Hematopoietic multipotent progenitor cell treated with erythropoietin and hydrocortisone succinate and interleukin-3 and kit ligand, for 6 days (in vitro differentiated cells): ENCODE data around the gene PCNX1.
"Not testable (repeated sequence)": the region's sequence is repeated elsewhere in the genome, so short reads cannot be mapped to it uniquely, and the experiment has no call there.

Source experiments
- DNase-seq: peaks from one replicate; pipeline ENCODE4 v3.0.0-alpha.2; 2015

Gene PCNX1

DNA sequence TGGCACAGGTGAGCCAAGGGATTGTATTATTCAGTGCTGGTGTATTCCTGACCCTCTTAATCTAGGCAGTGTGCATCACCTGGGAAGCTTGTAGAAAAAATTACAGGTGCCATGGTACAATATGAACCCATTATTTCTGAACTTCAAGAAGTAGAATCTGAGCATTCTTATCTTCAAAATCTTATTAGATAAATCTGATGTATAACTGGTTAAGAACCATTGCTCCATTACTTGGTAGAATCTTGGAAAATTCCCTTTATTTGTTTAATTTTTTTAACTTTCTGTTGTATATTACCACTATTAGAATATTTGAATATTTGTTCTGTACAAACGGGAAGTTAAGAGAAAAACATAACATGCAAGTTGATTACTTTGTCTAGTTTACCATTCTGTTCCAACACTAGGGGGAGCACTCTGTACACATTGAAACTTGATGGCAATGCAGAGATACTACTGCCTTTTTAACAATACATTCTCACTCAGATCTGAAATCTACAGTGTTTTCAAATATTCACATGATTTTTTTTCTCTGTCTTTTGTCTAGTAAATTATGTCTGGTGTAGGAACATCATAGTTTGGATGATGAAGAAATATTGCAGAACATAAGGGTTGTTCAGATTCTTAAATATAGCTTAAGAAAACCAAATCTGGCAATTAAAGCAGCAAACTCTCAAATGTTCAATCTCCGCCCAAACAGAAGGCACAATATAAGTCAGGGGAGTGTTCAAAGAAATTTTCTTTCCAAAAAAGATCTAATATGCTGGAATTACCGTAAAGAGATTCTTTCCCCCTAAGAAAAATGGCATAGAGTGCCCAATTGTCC lies 196.6 kb downstream of the PCNX1 start:
- peak; percentile 87 for DNase-seq

DNA sequence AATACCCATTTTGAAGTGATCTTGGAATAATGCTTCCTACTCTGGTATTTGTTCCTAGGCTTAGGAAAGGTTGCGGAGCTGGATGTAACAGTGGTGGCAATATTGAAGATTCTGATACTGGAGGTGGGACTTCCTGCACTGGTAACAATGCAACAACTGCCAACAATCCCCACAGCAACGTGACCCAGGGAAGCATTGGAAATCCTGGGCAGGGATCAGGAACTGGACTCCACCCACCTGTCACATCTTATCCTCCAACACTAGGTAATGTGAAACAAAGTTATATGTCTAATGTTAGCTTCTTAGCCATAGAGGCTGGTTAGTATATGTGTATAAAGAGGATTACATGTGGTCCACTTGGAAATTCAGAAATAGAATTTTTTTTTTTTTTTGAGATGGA lies 197.9 kb downstream of the PCNX1 start:
- no peak for DNase-seq

GRCh38 chr14:71107921-71108320 lies 200.7 kb downstream of the PCNX1 start:
- no peak for DNase-seq

DNA sequence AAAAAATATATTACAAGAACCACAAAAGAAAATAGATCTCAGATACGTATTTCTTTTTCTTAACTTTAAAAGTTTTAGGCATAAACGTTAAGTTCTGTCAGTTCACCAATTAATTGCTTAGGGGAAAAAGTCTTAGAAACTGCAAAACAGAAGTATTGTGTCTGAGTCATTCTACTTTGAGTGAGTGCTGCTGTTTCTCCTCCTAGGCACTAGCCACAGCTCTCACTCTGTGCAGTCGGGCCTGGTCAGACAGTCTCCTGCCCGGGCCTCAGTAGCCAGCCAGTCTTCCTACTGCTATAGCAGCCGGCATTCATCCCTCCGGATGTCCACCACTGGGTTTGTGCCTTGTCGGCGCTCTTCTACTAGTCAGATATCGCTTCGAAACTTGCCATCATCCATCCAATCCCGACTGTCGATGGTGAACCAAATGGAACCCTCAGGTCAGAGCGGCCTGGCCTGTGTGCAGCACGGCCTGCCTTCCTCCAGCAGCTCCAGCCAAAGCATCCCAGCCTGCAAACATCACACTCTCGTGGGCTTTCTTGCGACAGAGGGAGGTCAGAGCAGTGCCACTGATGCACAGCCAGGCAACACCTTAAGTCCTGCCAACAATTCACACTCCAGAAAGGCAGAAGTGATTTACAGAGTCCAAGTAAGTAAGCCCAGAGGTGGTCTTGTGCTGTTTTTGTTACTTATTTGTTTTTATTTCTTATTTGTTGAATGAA lies 201.3 kb downstream of the PCNX1 start:
- no peak for DNase-seq

- no peak for DNase-seq
Observed at GRCh38 chr14:71113376-71113775, 206.1 kb downstream of the PCNX1 start.

GRCh38 chr14:71114565-71114964 lies 207.3 kb downstream of the PCNX1 start:
- no peak for DNase-seq

DNA sequence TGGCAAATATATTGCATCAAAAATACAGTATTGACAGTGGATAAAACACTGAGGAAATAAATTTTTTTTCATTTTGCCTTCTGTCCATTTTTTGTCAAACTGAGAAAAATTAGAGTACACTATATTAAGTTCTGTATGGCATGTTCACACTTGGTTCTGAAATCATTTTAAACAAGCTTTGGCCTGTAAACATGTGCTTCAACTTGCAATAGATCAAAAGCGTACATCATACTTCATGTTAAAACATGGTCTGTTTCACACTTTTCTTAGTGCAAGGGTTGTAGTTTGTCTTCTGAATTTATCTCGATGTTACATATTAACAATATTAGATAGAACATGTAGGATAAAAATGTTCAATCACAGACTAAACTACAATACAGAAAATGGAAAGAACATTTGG lies 208.0 kb downstream of the PCNX1 start:
- no peak for DNase-seq

DNA sequence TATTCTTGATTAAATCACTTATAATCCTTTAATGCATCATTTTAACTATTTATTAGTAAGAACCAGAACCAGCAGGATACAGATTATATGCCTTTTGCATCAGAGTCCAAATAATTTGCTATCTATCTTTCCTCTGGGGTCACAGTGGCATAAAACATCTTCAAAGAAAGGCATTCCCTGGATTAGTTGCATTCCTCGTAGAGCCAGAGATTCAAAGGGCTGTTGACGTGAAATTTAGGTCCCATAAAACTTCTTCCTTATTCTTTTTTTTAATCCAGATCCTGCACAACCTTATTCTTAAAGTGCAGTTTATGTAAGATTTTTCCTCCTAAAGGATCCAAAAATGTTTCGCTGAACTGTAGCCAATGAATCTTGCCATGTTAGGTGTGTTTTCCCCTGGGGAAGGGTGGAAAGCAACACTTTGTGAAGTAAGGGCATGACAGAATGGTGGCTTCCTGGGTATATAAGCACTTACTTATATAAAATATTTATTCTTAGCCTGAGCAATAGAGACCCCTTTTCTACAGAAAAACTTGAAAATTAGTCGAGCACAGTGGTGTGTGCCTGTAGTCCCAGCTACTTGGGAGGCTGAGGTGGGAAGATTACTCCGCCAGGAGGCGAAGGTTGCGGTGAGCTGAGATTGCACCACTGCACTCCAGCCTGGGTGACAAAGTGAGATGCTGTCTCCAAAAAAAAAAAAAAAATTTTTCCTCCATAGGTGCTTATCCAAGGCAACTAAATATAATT lies 208.7 kb downstream of the PCNX1 start:
- no peak for DNase-seq

GRCh38 chr14:71116568-71117122 lies 209.4 kb downstream of the PCNX1 start:
- no peak for DNase-seq

GRCh38 chr14:71117839-71118743 lies 210.8 kb downstream of the PCNX1 start:
- no peak for DNase-seq

- DNase-seq, result no peak
Observed at GRCh38 chr14:71119075-71119474, 211.8 kb downstream of the PCNX1 start.

GRCh38 chr14:71119832-71120231 lies 212.6 kb downstream of the PCNX1 start:
- no peak for DNase-seq

DNA sequence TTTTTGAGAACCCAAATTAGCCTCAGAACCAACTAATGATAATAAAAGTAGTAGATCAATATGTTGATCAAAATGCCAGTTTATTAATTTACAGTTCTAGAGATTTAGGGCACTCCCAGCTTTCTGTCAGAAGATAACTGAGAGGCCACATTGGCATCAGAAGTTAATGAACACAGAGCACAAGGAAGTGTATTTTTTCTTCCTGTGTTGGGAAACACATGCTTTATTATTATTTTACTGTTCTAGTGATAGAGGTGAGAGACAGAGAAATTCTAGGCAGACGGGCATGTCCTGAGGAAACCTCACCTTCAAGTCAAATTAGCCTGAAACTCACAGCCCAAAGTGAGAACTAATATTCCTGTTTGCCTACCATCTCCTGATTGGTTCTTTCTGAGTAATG lies 213.7 kb downstream of the PCNX1 start:
- no peak for DNase-seq

DNA sequence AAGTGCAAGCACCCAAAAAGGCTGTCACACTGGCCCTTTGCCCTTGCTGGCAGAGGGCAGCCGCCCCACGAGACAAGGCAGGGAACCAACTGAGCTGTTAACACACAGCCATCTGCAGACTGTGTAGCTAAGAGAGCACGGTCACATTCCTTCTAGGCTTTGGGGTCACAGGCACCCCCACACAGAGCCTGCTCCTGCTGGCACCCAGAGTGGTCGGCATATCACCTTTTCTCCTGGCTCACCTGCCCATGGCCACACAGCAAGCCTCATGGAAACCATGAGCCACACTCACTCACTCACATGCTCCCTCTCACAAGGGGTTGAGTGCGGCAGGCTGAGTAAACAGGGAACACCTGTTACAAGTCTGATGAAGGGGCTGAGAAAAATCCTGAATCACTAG lies 214.5 kb downstream of the PCNX1 start:
- no peak for DNase-seq

- no peak for DNase-seq
Observed at GRCh38 chr14:71122866-71123565, 215.8 kb downstream of the PCNX1 start.

GRCh38 chr14:71123579-71124135 lies 216.4 kb downstream of the PCNX1 start:
- DNase-seq, result no peak

DNA sequence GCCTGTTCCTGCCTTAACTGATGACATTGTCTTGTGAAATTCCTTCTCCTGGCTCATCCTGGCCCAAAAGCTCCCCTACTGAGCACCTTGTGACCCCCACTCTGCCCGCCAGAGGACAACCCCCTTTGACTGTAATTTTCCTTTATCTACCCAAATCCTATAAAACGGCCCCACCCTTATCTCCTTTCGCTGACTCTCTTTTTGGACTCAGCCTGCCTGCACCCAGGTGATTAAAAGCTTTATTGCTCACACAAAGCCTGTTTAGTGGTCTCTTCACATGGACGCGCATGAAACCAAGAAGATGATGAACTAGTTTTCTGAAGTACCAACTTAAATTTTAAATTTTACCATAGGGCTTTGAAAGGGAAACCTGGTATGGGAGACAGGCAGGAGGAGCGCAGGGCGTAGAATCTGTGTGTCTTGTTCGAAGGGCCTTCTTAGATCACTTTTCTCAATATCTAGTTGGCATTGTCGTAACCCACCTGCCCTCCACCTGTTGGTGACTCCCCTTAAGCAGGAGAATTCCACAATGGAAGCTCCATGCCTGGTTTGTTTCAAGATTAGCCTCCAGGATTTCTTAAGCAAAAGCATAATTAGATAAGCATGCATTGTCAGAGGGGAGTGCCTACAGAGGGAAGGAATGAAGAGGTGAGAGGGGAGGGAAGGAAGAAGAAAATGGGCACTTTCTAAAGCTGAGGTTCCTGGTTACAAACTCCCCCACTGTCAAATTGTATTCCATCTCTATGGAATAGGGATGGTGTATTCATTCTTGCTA lies 222.6 kb downstream of the PCNX1 start:
- not testable (repeated sequence) for DNase-seq

DNA sequence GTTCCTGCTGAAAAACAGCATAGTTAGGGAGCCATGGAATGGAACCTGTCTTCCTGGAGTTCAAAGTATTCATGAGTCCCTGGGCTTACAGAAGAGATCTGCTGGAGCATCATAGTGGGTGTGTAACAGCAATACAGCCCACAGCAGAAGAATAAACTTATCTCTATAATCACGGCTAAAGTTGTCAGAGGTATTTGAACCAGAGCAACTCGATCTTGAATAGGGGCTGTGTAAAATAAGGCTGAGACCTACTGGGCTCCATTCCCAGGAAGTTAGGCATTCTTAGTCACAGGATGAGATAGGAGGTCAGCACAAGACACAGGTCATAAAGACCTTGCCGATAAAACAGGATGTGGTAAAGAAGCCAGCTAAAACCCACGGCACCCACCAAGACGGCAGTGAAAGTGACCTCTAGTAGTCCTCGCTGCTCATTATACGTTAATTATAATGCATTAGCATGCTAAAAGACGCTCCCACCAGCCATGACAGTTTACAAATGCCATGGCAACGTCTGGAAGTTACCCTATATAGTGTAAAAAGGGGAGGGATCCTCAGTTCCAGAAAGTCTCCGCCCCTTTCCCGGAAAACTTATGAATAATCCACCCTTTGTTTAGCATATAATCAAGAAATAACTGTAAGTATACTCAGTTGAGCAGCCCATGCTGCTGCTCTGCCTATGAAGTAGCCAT lies 223.4 kb downstream of the PCNX1 start:
- peak; percentile 47 for DNase-seq

DNA sequence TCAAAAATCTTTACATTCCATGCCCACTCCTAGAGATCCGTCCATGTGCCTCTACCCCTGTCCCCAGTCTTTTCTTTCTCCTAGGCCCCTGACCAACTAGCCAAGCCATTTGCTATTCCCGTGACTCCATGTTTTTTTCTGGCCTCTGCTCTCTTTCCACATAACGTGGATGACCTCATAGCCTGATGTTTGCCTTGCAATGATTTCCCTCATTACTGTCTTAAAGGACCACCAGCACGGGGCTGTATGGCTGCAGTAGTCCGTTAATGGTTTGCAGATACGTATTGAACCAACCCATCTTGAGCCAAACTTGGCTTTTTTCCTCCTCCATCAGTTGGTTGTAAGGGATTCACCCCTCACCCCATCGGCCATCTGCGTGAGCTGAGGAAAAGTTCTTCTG lies 226.0 kb downstream of the PCNX1 start:
- DNase-seq, result no peak

DNA sequence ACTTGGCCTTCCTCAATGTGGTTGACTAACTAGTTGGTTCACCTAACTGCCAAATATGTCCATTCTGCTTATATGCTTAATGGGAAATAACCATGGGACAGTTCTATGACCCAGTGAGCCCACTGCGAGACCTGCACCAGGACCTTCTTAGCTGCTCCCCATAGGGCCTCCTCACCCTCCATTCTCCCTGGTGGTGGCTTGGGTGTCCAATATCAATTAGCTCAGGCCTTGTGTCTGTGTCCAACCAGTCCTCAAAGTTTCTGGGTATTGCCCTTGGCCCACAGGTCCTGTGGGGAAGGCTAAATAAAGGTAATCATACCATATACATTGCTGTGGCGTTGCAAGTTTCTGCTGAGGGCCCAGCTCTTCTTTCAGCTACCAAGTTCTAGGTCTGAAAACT lies 228.2 kb downstream of the PCNX1 start:
- no peak for DNase-seq
